Activated CD8-positive, alpha-beta memory T cell treated with anti-CD3 and anti-CD28 coated beads, Interleukin-2, amount 10 ng/mL, durations not matched to agents 7 days and 5 days (primary cell): ENCODE measurements around the gene DGCR8. TPM values are rescaled to one million over a fixed set of nuclear protein-coding genes. Genes with fewer than 3 reads are reported as not detected.

Source experiments
- ATAC-seq: fragments of 150-1000 bp; cut with Tn5 transposase; one replicate; pipeline ENCODE4 v1.10.0; 2021; ENCODE audit warnings: moderate library complexity
- CTCF ChIA-PET: fragments of 350-600 bp; sonication (Branson Sonifier 250); formaldehyde crosslinking; loops from one replicate; lab custom pipeline; 2021; ENCODE audit warnings: antibody characterized with exemption; lab: Charles Lee
- DNase-seq: peaks from one replicate; pipeline ENCODE4 v3.0.0-alpha.2; 2020
- H3K27ac Mint-ChIP-seq: one replicate; pipeline ENCODE4 v1.8.0; 2021; ENCODE audit warnings: mild to moderate bottlenecking, mixed read lengths
- H3K27me3 Mint-ChIP-seq: one replicate; pipeline ENCODE4 v1.8.0; 2021; ENCODE audit warnings: mixed read lengths
- H3K36me3 Mint-ChIP-seq: one replicate; pipeline ENCODE4 v1.8.0; 2021; ENCODE audit warnings: mild to moderate bottlenecking, mixed read lengths
- H3K4me1 Mint-ChIP-seq: one replicate; pipeline ENCODE4 v1.8.0; 2021; ENCODE audit warnings: mixed read lengths
- H3K4me3 Mint-ChIP-seq: one replicate; pipeline ENCODE4 v1.8.0; 2021; ENCODE audit warnings: mild to moderate bottlenecking, moderate library complexity, mixed read lengths
- H3K9me3 Mint-ChIP-seq: one replicate; pipeline ENCODE4 v1.8.0; 2022; ENCODE audit warnings: low read depth, mixed read lengths
- total RNA-seq, 2 experiments: library from RNA; stranded (reverse); gene quantifications; one replicate each; pipeline ENCODE4 v1.2.3, GENCODE V29; 2021

Gene DGCR8
- total RNA-seq, 2 experiments from 2014 or later, result 70.4 to 71.9 TPM

DNA sequence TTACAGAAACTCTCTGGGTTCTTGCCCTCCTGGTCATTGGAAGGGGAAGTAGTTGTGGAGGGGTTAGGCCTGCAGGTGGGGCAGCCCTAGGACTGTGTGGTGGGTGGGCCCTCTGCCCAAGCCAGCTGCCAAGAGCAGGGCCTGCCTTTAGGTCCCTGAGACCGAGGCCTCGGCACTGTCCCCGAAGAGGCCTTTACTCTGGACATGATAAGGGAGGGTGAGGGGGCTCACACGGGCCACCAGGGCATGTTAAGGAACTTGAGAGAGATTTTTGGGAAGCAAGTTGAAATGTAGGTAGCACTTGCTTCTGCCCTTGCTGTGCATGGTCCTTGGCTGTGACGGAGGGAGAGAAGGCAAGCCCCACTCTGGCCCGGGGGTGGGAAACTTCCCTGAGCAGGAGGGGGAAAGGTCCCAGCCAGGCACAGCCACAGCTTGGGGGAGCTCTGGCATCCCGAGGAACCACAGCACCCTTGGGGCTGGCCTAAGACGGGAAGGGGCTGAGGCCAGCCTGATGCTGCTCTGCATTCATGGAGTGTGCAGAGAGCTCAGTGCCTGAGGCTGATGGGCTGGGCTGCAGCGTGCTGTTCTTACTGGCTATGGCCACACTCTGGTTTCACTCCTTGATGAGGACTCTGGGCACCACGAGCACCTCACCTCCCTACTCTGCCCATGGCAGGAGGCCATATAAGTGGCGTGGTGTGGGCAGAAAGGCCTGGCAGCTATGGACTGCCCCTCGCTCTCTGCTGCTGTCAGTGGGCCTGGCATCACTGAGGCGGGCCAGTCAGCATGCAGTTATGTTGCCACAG lies 28.1 kb downstream of the DGCR8 start:
- Mint-ChIP-seq H3K27ac (peak overlapping the region; percentile 69), H3K27me3 (no peaks in the 10 kb centered on the region), H3K9me3 (no peaks in the 10 kb centered on the region), H3K4me3 (no peak overlapping the region), H3K36me3 (peaks cover 11% of the 10 kb centered on the region), H3K4me1 (peaks cover 23% of the 10 kb centered on the region)
- DNase-seq (no peak), ATAC-seq (no peak)
- CTCF ChIA-PET, result interaction anchor here (1.2 kb wide), 1 partner anchor 22 kb away, joined by 4 read pairs; no protein-coding TSS in a partner anchor

DNA sequence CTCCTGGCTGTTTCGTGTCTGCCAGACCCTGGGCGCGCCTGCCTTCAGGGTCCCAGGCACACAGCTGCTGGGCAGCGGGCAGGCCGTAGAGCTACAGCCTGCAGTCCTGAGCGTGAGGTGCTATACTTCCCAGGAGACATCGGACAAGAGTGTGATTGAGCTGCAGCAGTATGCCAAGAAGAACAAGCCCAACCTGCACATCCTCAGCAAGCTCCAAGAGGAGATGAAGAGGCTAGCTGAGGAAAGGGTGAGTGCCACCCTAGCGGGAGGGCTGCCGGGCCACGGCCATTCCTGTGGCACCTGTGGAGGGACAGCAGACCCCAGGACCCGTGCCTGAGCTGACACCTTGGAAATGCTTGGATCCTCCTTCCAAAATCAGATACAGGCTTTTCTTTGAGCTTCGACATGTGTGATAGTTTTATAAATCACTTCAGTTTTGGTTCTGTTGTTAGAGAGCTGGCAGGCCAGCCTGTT lies 28.8 kb downstream of the DGCR8 start:
- CTCF ChIA-PET, result interaction anchor here (1.2 to 1.3 kb wide), 2 partner anchors 23 to 161 kb away, joined by 3 to 4 read pairs; no protein-coding TSS in a partner anchor
- ATAC-seq, result no peak
- no peak for DNase-seq
- H3K36me3 Mint-ChIP-seq, result peaks cover 8% of the 10 kb centered on the region
- H3K27ac Mint-ChIP-seq, result peak overlapping the region; percentile 52
- no peak overlapping the region for H3K4me3 Mint-ChIP-seq
- H3K27me3 Mint-ChIP-seq, result no peaks in the 10 kb centered on the region
- peaks cover 24% of the 10 kb centered on the region for H3K4me1 Mint-ChIP-seq
- no peaks in the 10 kb centered on the region for H3K9me3 Mint-ChIP-seq

DNA sequence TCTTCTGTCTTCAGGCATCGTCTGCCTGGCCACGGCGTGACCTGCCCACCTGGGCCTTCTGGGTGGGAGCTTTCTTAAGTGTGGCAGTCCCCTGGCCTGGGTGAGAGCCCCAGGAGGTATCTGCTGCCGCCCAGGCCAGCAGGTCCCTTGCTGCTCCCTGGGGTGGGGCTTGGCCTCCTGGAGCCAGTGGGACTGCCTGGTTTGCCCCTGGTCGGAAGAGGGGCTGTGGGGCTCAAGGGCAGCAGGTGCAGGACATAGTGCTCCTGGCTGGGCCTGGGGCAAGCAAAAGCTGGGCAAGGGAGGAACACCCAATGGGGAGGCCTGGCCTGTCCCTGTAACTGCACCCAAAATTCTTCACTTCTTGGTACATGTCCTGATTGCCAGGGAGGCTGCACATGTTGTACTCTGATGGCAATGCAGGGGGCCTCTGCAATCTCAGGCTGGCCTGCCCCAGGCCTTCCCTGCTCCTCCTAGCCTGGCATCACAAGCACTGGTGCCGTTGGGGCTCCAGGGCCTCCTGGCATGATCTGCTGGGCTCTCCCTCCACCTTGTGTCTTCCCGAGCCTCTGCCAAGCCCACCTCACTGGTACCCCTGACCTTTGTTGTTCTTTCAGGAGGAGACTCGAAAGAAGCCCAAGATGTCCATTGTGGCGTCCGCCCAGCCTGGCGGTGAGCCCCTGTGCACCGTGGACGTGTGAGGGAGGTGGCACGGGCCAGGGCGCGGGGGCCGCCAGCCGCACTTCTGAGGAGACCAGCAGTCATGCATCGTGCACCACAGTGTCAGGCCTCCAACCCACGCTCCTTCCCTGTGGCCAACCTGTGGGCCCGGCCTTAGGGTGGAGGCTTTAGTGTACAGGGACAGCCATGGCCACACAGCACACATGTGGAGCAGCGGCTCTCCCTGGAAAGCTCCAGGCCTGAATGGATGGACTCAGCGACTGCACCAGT lies 29.6 kb downstream of the DGCR8 start:
- no peaks in the 10 kb centered on the region for H3K9me3 Mint-ChIP-seq
- no peak overlapping the region for H3K4me3 Mint-ChIP-seq
- peaks cover 12% of the 10 kb centered on the region for H3K36me3 Mint-ChIP-seq
- ATAC-seq, result no peak
- H3K4me1 Mint-ChIP-seq, result peaks cover 32% of the 10 kb centered on the region
- no peak for DNase-seq
- no peaks in the 10 kb centered on the region for H3K27me3 Mint-ChIP-seq
- H3K27ac Mint-ChIP-seq, result peak overlapping the region; percentile 9
- CTCF ChIA-PET, result interaction anchor here (1.1 to 2.3 kb wide), 7 partner anchors 13 to 162 kb away, joined by 3 to 19 read pairs (median 3); no protein-coding TSS in a partner anchor

- peak overlapping the region; percentile 82 for H3K27ac Mint-ChIP-seq
- H3K36me3 Mint-ChIP-seq, result peaks cover 18% of the 10 kb centered on the region
- H3K4me1 Mint-ChIP-seq, result peaks cover 38% of the 10 kb centered on the region
- CTCF ChIA-PET, result interaction anchor here (0.7 to 2.9 kb wide), 14 partner anchors 9 to 163 kb away, joined by 3 to 21 read pairs (median 4); no protein-coding TSS in a partner anchor
- DNase-seq, result no peak
- no peaks in the 10 kb centered on the region for H3K9me3 Mint-ChIP-seq
- ATAC-seq, result no peak
- H3K27me3 Mint-ChIP-seq, result no peaks in the 10 kb centered on the region
- no peak overlapping the region for H3K4me3 Mint-ChIP-seq
Observed at GRCh38 chr22:20110359-20110985, 30.4 kb downstream of the DGCR8 start.

GRCh38 chr22:20111045-20111688 lies 31.1 kb downstream of the DGCR8 start:
- peak; percentile 65 for DNase-seq
- CTCF ChIA-PET, result interaction anchor here (0.7 to 2.9 kb wide), 15 partner anchors 9 to 157 kb away, joined by 3 to 21 read pairs (median 5); no protein-coding TSS in a partner anchor

GRCh38 chr22:20111689-20112622 lies 31.9 kb downstream of the DGCR8 start:
- peak; percentile 9 for ATAC-seq
- Mint-ChIP-seq H3K4me3 (peak overlapping the region; percentile 39), H3K4me1 (peaks cover 46% of the 10 kb centered on the region), H3K27me3 (no peaks in the 10 kb centered on the region), H3K27ac (peak overlapping the region; percentile 70), H3K9me3 (no peaks in the 10 kb centered on the region), H3K36me3 (peaks cover 22% of the 10 kb centered on the region)
- CTCF ChIA-PET, result interaction anchor here (0.7 to 2.9 kb wide), 11 partner anchors 10 to 158 kb away, joined by 4 to 21 read pairs (median 6); no protein-coding TSS in a partner anchor
- no peak for DNase-seq

More at GRCh38 chr22:20111045-20111688, 31.1 kb downstream of the DGCR8 start:
- Mint-ChIP-seq H3K9me3 (no peaks in the 10 kb centered on the region), H3K4me1 (peaks cover 43% of the 10 kb centered on the region), H3K27ac (peak overlapping the region; percentile 82), H3K4me3 (no peak overlapping the region), H3K27me3 (no peaks in the 10 kb centered on the region), H3K36me3 (peaks cover 20% of the 10 kb centered on the region)
- ATAC-seq, result peak; percentile 70

DNA sequence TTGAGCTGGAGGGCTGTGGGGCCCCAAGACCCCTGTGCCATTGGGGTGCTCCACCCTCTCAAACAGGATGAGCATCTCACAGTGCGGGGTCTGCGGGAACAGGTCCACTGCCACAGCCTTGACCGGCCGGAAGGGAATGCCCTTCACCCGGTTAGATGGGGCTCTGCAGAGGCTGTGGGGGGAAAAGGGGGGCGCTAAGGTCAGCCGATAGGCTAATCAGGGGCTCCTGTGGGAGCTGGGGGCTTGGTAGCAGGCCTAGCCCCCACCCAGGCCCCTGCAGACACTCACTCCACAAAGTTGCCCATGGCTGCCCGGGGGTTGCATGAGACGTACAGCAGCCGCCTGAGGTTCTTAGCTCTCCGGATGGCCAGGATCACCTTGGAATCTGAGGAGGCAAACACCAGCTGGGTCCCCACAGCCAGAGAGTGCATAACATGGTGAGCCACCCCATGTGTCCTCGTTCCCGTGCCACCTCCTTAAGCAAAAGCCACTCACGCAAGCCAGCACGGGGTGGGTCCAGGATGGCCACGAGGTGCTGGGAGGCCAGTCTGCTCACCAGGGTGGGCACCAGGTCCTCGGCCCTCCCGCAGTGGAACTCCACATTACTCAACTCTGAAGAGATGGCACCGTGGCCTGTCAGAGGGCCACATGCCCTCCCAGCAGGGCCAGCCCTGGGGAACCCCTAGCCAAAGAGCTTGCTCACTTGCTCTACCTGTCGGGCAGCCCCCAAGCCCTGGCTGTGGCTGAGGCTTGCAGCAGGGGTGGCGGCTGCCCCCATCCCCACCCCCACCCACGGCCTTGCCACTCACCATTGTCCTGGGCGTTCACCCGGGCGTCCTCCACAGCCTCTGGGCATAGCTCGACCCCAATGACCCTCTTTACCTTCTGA lies 32.8 kb downstream of the DGCR8 start:
- DNase-seq, result no peak
- peaks cover 20% of the 10 kb centered on the region for H3K36me3 Mint-ChIP-seq
- H3K27ac Mint-ChIP-seq, result peak overlapping the region; percentile 70
- peaks cover 46% of the 10 kb centered on the region for H3K4me1 Mint-ChIP-seq
- CTCF ChIA-PET, result interaction anchor here (2.9 kb wide), 1 partner anchor 11 kb away, joined by 21 read pairs; no protein-coding TSS in a partner anchor
- H3K4me3 Mint-ChIP-seq, result no peak overlapping the region
- no peak for ATAC-seq
- no peaks in the 10 kb centered on the region for H3K9me3 Mint-ChIP-seq
- no peaks in the 10 kb centered on the region for H3K27me3 Mint-ChIP-seq

GRCh38 chr22:20113551-20114310 lies 33.7 kb downstream of the DGCR8 start:
- peaks cover 23% of the 10 kb centered on the region for H3K36me3 Mint-ChIP-seq
- no peaks in the 10 kb centered on the region for H3K9me3 Mint-ChIP-seq
- peak overlapping the region; percentile 64 for H3K27ac Mint-ChIP-seq
- CTCF ChIA-PET, result no interaction called here
- ATAC-seq (no peak), DNase-seq (no peak)
- peak overlapping the region; percentile 17 for H3K4me3 Mint-ChIP-seq
- peaks cover 51% of the 10 kb centered on the region for H3K4me1 Mint-ChIP-seq
- no peaks in the 10 kb centered on the region for H3K27me3 Mint-ChIP-seq

- Mint-ChIP-seq H3K4me3 (peak overlapping the region; percentile 37), H3K27me3 (no peaks in the 10 kb centered on the region), H3K4me1 (peaks cover 60% of the 10 kb centered on the region), H3K36me3 (peaks cover 31% of the 10 kb centered on the region), H3K9me3 (no peaks in the 10 kb centered on the region), H3K27ac (peak overlapping the region; percentile 64)
- CTCF ChIA-PET, result interaction anchor here (0.9 kb wide), 1 partner anchor 23 kb away, joined by 3 read pairs; no protein-coding TSS in a partner anchor
- DNase-seq (no peak), ATAC-seq (no peak)
Observed at GRCh38 chr22:20114506-20115475, 34.8 kb downstream of the DGCR8 start.
